ENCODE measurements around the gene NOXA1.

The NOXA1 gene

GRCh38 chr9:137452006-137452760, 29.0 kb downstream of the NOXA1 start:
- H3K27me3 Mint-ChIP-seq (ENCODE audit: low read depth): peaks cover 4% of the 10 kb centered on the region
- no peaks in the 10 kb centered on the region for H3K36me3 Mint-ChIP-seq (ENCODE audit: low read depth)
- no peak overlapping the region for H3K27ac Mint-ChIP-seq
- no peak overlapping the region for H3K4me3 Mint-ChIP-seq
- no peaks in the 10 kb centered on the region for H3K9me3 Mint-ChIP-seq
- no peak for TF ChIP-seq CTCF (IDR thresholded peaks at IDR 0.05; ENCODE audit: unreplicated experiment in 3 of 3)
- peaks cover 15% of the 10 kb centered on the region for H3K4me1 Mint-ChIP-seq

- no peaks in the 10 kb centered on the region for H3K9me3 Mint-ChIP-seq
- peaks cover 4% of the 10 kb centered on the region for H3K27me3 Mint-ChIP-seq (ENCODE audit: low read depth)
- no peak for TF ChIP-seq CTCF (IDR thresholded peaks at IDR 0.05; ENCODE audit: unreplicated experiment in 3 of 3)
- H3K27ac Mint-ChIP-seq: no peak overlapping the region
- peak overlapping the region in 1 of 3 experiments; percentile 60 for H3K4me3 Mint-ChIP-seq
- peaks cover 12% of the 10 kb centered on the region for H3K4me1 Mint-ChIP-seq
- H3K36me3 Mint-ChIP-seq (ENCODE audit: low read depth): no peaks in the 10 kb centered on the region
Observed at GRCh38 chr9:137452761-137453642, 29.8 kb downstream of the NOXA1 start.

GRCh38 chr9:137453643-137454081, 30.5 kb downstream of the NOXA1 start:
- TF ChIP-seq CTCF (IDR thresholded peaks at IDR 0.05; ENCODE audit: unreplicated experiment in 3 of 3): no peak
- Mint-ChIP-seq H3K27ac (peak overlapping the region in 1 of 3 experiments; percentile 31), H3K27me3 (ENCODE audit: low read depth) (peaks cover 4% of the 10 kb centered on the region), H3K36me3 (ENCODE audit: low read depth) (no peaks in the 10 kb centered on the region), H3K4me3 (peak overlapping the region; percentile 47 to 64 (median 60)), H3K4me1 (peaks cover 12% of the 10 kb centered on the region), H3K9me3 (no peaks in the 10 kb centered on the region)

- peaks cover 4% of the 10 kb centered on the region for H3K27me3 Mint-ChIP-seq (ENCODE audit: low read depth)
- peak overlapping the region in 1 of 3 experiments; percentile 84 for H3K27ac Mint-ChIP-seq
- TF ChIP-seq CTCF (IDR thresholded peaks at IDR 0.05; ENCODE audit: unreplicated experiment in 3 of 3): no peak
- peak overlapping the region; percentile 45 to 65 (median 58) for H3K4me3 Mint-ChIP-seq
- H3K36me3 Mint-ChIP-seq (ENCODE audit: low read depth): no peaks in the 10 kb centered on the region
- no peaks in the 10 kb centered on the region for H3K9me3 Mint-ChIP-seq
- H3K4me1 Mint-ChIP-seq: peaks cover 12% of the 10 kb centered on the region
Observed at GRCh38 chr9:137454145-137454596, 31.0 kb downstream of the NOXA1 start.

- Mint-ChIP-seq H3K4me3 (peak overlapping the region; percentile 45 to 65 (median 58)), H3K36me3 (ENCODE audit: low read depth) (no peaks in the 10 kb centered on the region), H3K27me3 (ENCODE audit: low read depth) (peaks cover 4% of the 10 kb centered on the region), H3K9me3 (no peaks in the 10 kb centered on the region), H3K27ac (peak overlapping the region in 1 of 3 experiments; percentile 84), H3K4me1 (peaks cover 12% of the 10 kb centered on the region)
- no peak for TF ChIP-seq CTCF (IDR thresholded peaks at IDR 0.05; ENCODE audit: unreplicated experiment in 3 of 3)
Observed at GRCh38 chr9:137454597-137455358, 31.6 kb downstream of the NOXA1 start.
